Measurements from ENCODE around the gene DDX24. TPM values are rescaled to one million over a fixed set of nuclear protein-coding genes. Genes with fewer than 3 reads are reported as not detected.

The DDX24 gene
- total and polyA plus RNA-seq, 11 donors, result 113 to 268 (median 204) TPM

GRCh38 chr14:93999573-93999972, 81.4 kb downstream of the DDX24 start:
- intact Hi-C loops (cut with DNase I), result loop anchor here in 3 of 10 donors (5.0 to 10.0 kb wide), 3 partner anchors 37 to 345 kb away; no protein-coding TSS in a partner anchor
- ATAC-seq, result no peak
- H3K4me1 ChIP-seq, result peaks cover 0 to 50% (median 19%) of the 10 kb centered on the region in 12 donors
- peaks cover 0 to 4% (median 0%) of the 10 kb centered on the region in 9 donors for H3K27me3 ChIP-seq
- no peak overlapping the region for H3K4me3 ChIP-seq
- H3K36me3 ChIP-seq, result no peaks in the 10 kb centered on the region
- 63 to 74% (median 65%) methylated on average over 8 of the region's 8 CpGs for WGBS, 4 donors
- DNase-seq, result no peak
- H3K27ac ChIP-seq, result no peak overlapping the region
- H3K9me3 ChIP-seq, result no peaks in the 10 kb centered on the region
- TF ChIP-seq, protein P1, sequence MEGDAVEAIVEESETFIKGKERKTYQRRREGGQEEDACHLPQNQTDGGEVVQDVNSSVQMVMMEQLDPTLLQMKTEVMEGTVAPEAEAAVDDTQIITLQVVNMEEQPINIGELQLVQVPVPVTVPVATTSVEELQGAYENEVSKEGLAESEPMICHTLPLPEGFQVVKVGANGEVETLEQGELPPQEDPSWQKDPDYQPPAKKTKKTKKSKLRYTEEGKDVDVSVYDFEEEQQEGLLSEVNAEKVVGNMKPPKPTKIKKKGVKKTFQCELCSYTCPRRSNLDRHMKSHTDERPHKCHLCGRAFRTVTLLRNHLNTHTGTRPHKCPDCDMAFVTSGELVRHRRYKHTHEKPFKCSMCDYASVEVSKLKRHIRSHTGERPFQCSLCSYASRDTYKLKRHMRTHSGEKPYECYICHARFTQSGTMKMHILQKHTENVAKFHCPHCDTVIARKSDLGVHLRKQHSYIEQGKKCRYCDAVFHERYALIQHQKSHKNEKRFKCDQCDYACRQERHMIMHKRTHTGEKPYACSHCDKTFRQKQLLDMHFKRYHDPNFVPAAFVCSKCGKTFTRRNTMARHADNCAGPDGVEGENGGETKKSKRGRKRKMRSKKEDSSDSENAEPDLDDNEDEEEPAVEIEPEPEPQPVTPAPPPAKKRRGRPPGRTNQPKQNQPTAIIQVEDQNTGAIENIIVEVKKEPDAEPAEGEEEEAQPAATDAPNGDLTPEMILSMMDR (IDR thresholded peaks at IDR 0.05), result no peak
- no peak for TF ChIP-seq POLR2A (IDR thresholded peaks at IDR 0.05)

GRCh38 chr14:93998871-93999403, 82.1 kb downstream of the DDX24 start:
- H3K27ac ChIP-seq, result peak overlapping the region in 2 of 12 donors; percentile 30 to 42
- peak in 1 of 4 donors; percentile 16 for ATAC-seq
- intact Hi-C loops (cut with DNase I), result loop anchor here in 3 of 10 donors (5.0 to 10.0 kb wide), 3 partner anchors 37 to 344 kb away; no protein-coding TSS in a partner anchor

More at GRCh38 chr14:93998871-93999403, 82.1 kb downstream of the DDX24 start:
- 73 to 90% (median 80%) methylated on average over 4 to 7 of the region's 7 CpGs for WGBS, 4 donors
- H3K27me3 ChIP-seq, result peaks cover 0 to 4% (median 0%) of the 10 kb centered on the region in 9 donors
- no peak overlapping the region for H3K4me3 ChIP-seq
- H3K36me3 ChIP-seq, result no peaks in the 10 kb centered on the region
- H3K4me1 ChIP-seq, result peaks cover 0 to 52% (median 19%) of the 10 kb centered on the region in 12 donors
- H3K9me3 ChIP-seq, result no peaks in the 10 kb centered on the region
- TF ChIP-seq, protein P1 (IDR thresholded peaks at IDR 0.05), result no peak
- no peak for TF ChIP-seq POLR2A (IDR thresholded peaks at IDR 0.05)
- DNase-seq, result no peak

Other genes starting within 250 kb of the DDX24 start
- gene FAM181A, start 153.9 kb downstream of the DDX24 start, total RNA-seq, result not detected
- not detected for gene FAM181A, start 153.9 kb downstream of the DDX24 start, polyA plus RNA-seq
- gene ASB2, start 104.6 kb downstream of the DDX24 start, total RNA-seq, result 100 to 1,000 TPM in 8 of 9 donors, 10 to 100 TPM in 1; 95.8 to 411 (median 166) TPM
- 100 to 1,000 TPM in 1 of 2 donors, 10 to 100 TPM in 1; 22.4 to 289 TPM for gene ASB2, start 104.6 kb downstream of the DDX24 start, polyA plus RNA-seq
- gene CCDC197, start 83.9 kb downstream of the DDX24 start, total RNA-seq, result 1 to 10 TPM in 3 of 9 donors, under 1 TPM in 3, not detected in 3; 0.26 to 1.4 (median 0.95) TPM
- gene CCDC197, start 83.9 kb downstream of the DDX24 start, polyA plus RNA-seq, result under 1 TPM in 1 of 2 donors, not detected in 1; 0.23 TPM
- gene OTUB2, start 54.9 kb downstream of the DDX24 start, total RNA-seq, result under 1 TPM; 0.09 to 0.60 (median 0.38) TPM
- under 1 TPM; 0.19 to 0.50 TPM for gene OTUB2, start 54.9 kb downstream of the DDX24 start, polyA plus RNA-seq
- 10 to 100 TPM in 7 of 9 donors, 1 to 10 TPM in 2; 8.9 to 30.8 (median 16.0) TPM for gene IFI27L1, start 108 bp upstream of the DDX24 start, total RNA-seq
- gene IFI27L1, start 108 bp upstream of the DDX24 start, polyA plus RNA-seq, result 10 to 100 TPM; 19.4 to 45.0 TPM
- gene IFI27, start 29.5 kb upstream of the DDX24 start, total RNA-seq, result 100 to 1,000 TPM; 135 to 458 (median 177) TPM
- gene IFI27, start 29.5 kb upstream of the DDX24 start, polyA plus RNA-seq, result 100 to 1,000 TPM; 446 to 469 TPM
- 100 to 1,000 TPM in 1 of 9 donors, 10 to 100 TPM in 8; 44.8 to 102 (median 61.4) TPM for gene IFI27L2, start 48.4 kb upstream of the DDX24 start, total RNA-seq
- 10 to 100 TPM; 68.9 to 71.3 TPM for gene IFI27L2, start 48.4 kb upstream of the DDX24 start, polyA plus RNA-seq
- gene PPP4R4, start 93.1 kb upstream of the DDX24 start, total RNA-seq, result 1 to 10 TPM in 1 of 9 donors, under 1 TPM in 3, not detected in 5; 0.06 to 1.0 (median 0.66) TPM
- under 1 TPM in 1 of 2 donors, not detected in 1; 0.40 TPM for gene PPP4R4, start 93.1 kb upstream of the DDX24 start, polyA plus RNA-seq
- not detected for gene SERPINA10, start 212.1 kb upstream of the DDX24 start, total RNA-seq
- gene SERPINA10, start 212.1 kb upstream of the DDX24 start, polyA plus RNA-seq, result not detected
- gene SERPINA6, start 242.1 kb upstream of the DDX24 start, total RNA-seq, result not detected
- not detected for gene SERPINA6, start 242.1 kb upstream of the DDX24 start, polyA plus RNA-seq

All from heart left ventricle (tissue), 16 donors.